Uterus (tissue), 4 donors: ENCODE data around the gene E2F4. TPM values are rescaled to one million over a fixed set of nuclear protein-coding genes. Genes with fewer than 3 reads are reported as not detected.

Experiments
- DNase-seq, 2 donors: peaks; one replicate each; pipeline ENCODE4 v3.0.0-alpha.2; 2019 to 2020
- H3K27ac ChIP-seq, 2 donors: fragments of 200-600 bp; sonication (generic); 1 replicate in 1 of 2; 2 replicates in 1 of 2; pipeline ENCODE4 v1.5.1; 2016 to 2018
- H3K27me3 ChIP-seq, 2 donors: fragments of 200-600 bp; sonication (generic); one replicate each; pipeline ENCODE4 v1.5.1; 2018 to 2019; ENCODE audit warnings: control low read depth in 1 of 2
- H3K36me3 ChIP-seq, 2 donors: fragments of 200-600 bp; sonication (generic); one replicate each; pipeline ENCODE4 v1.5.1; 2019; ENCODE audit warnings: control low read depth in 1 of 2
- H3K4me1 ChIP-seq, 2 donors: fragments of 200-600 bp; sonication (generic); one replicate each; pipeline ENCODE4 v1.5.1; 2018 to 2019; ENCODE audit warnings: control low read depth in 1 of 2
- H3K4me3 ChIP-seq, 2 donors: fragments of 200-600 bp; sonication (generic); 1 replicate in 1 of 2; 2 replicates in 1 of 2; pipeline ENCODE4 v1.5.1; 2018 to 2019; ENCODE audit warnings: mild to moderate bottlenecking in 1 of 2
- H3K9me3 ChIP-seq, 2 donors: fragments of 200-600 bp; sonication (generic); one replicate each; pipeline ENCODE4 v1.5.1; 2019; ENCODE audit warnings: control low read depth in 1 of 2
- CTCF ChIP-seq, 4 experiments: fragments of 200-600 bp in 2 of 4; fragments of 450-650 bp in 2 of 4; sonication (generic) in 2 of 4; IDR thresholded peaks; one replicate each; pipeline ENCODE4 v1.5.1; 2016 to 2019; ENCODE audit warnings: antibody characterized with exemption in 4 of 4, mild to moderate bottlenecking in 2 of 4, moderate library complexity in 1 of 4
- POLR2A ChIP-seq, 2 donors: fragments of 450-650 bp; IDR thresholded peaks; one replicate each; pipeline ENCODE4 v1.6.1; 2016; ENCODE audit warnings: antibody characterized with exemption in 2 of 2, mild to moderate bottlenecking in 1 of 2, moderate library complexity in 1 of 2
- intact Hi-C: fragments of 100-400 bp; cut with DNase I; formaldehyde crosslinking; loops from one replicate; pipeline ENCODE4 v1.15.1; 2023; ENCODE audit warnings: low total_unique reads
- total RNA-seq, 4 donors: library from RNA; depleted of rRNA in 3 of 4; stranded (reverse); fragments of >200 nt in 3 of 4; gene quantifications; one replicate each; pipeline versions ENCODE4 v1.1.0 to v1.2.4, GENCODE V29; 2014 to 2023
- donor health status: DM: yes; HTN: yes; CAD: no.

E2F4 gene
- 100 to 1,000 TPM in 1 of 4 donors, 10 to 100 TPM in 3; 49.2 to 294 (median 77.1) TPM for total RNA-seq

- peak within 1 kb of the TSS; percentile 67 to 71 for H3K27ac ChIP-seq
- no peaks in the 10 kb centered on the region for H3K36me3 ChIP-seq
- H3K4me3 ChIP-seq: peak within 1 kb of the TSS; percentile 89 to 90
- no peaks in the 10 kb centered on the region for H3K27me3 ChIP-seq
- intact Hi-C loops: no loop called here
- TF ChIP-seq POLR2A (IDR thresholded peaks at IDR 0.05) (peak; percentile 29 to 73), CTCF (IDR thresholded peaks at IDR 0.05) (peak in 2 of 4 experiments; percentile 26 to 39)
- peak; percentile 85 to 88 for DNase-seq
- peaks cover 9 to 11% of the 10 kb centered on the region in 2 donors for H3K4me1 ChIP-seq
- H3K9me3 ChIP-seq: no peaks in the 10 kb centered on the region
Measured at GRCh38 chr16:67191995-67192681, at the start of gene E2F4. Gene E2F4, plus strand, starts transcription at chr16:67192155. Its CDS starts 73 bp downstream, at chr16:67192228.

GRCh38 chr16:67142342-67142741 lies 49.6 kb upstream of the E2F4 start:
- Histone ChIP-seq H3K27me3 (no peaks in the 10 kb centered on the region), H3K4me1 (no peaks in the 10 kb centered on the region), H3K27ac (no peak overlapping the region), H3K36me3 (no peaks in the 10 kb centered on the region), H3K9me3 (no peaks in the 10 kb centered on the region), H3K4me3 (no peak overlapping the region)
- no peak for DNase-seq
- no peak for TF ChIP-seq CTCF (IDR thresholded peaks at IDR 0.05)
- no peak for TF ChIP-seq POLR2A (IDR thresholded peaks at IDR 0.05)
- intact Hi-C loops: no loop called here

GRCh38 chr16:67144943-67145342 lies 47.0 kb upstream of the E2F4 start:
- Histone ChIP-seq H3K9me3 (no peaks in the 10 kb centered on the region), H3K4me1 (no peaks in the 10 kb centered on the region), H3K4me3 (no peak overlapping the region), H3K27me3 (no peaks in the 10 kb centered on the region), H3K27ac (no peak overlapping the region), H3K36me3 (no peaks in the 10 kb centered on the region)
- DNase-seq: no peak
- TF ChIP-seq POLR2A (IDR thresholded peaks at IDR 0.05) (no peak), CTCF (IDR thresholded peaks at IDR 0.05) (no peak)
- intact Hi-C loops: no loop called here

- intact Hi-C loops: no loop called here
- no peak for TF ChIP-seq POLR2A (IDR thresholded peaks at IDR 0.05)
- TF ChIP-seq CTCF (IDR thresholded peaks at IDR 0.05): no peak
- H3K36me3 ChIP-seq: no peaks in the 10 kb centered on the region
- no peaks in the 10 kb centered on the region for H3K9me3 ChIP-seq
- DNase-seq: no peak
- no peak overlapping the region for H3K4me3 ChIP-seq
- H3K27me3 ChIP-seq: no peaks in the 10 kb centered on the region
- no peak overlapping the region for H3K27ac ChIP-seq
- H3K4me1 ChIP-seq: peaks cover 0 to 4% of the 10 kb centered on the region in 2 donors
Measured at GRCh38 chr16:67145746-67146145, 46.2 kb upstream of the E2F4 start.

- H3K9me3 ChIP-seq: no peaks in the 10 kb centered on the region
- intact Hi-C loops: no loop called here
- H3K4me3 ChIP-seq: no peak overlapping the region
- DNase-seq: no peak
- TF ChIP-seq CTCF (IDR thresholded peaks at IDR 0.05): no peak
- no peak for TF ChIP-seq POLR2A (IDR thresholded peaks at IDR 0.05)
- no peaks in the 10 kb centered on the region for H3K36me3 ChIP-seq
- no peak overlapping the region for H3K27ac ChIP-seq
- H3K27me3 ChIP-seq: no peaks in the 10 kb centered on the region
- peaks cover 0 to 4% of the 10 kb centered on the region in 2 donors for H3K4me1 ChIP-seq
Measured at GRCh38 chr16:67146523-67147357, 45.2 kb upstream of the E2F4 start.
